ENCODE data around the gene ASPSCR1. TPM values are rescaled to one million over a fixed set of nuclear protein-coding genes. Genes with fewer than 3 reads are reported as not detected.

ASPSCR1 gene
- total and polyA plus RNA-seq, 2 of the 13 experiments (the other 11 are each of a cell fraction or from before 2014, with no cell fraction given): 274 to 314 TPM

DNA sequence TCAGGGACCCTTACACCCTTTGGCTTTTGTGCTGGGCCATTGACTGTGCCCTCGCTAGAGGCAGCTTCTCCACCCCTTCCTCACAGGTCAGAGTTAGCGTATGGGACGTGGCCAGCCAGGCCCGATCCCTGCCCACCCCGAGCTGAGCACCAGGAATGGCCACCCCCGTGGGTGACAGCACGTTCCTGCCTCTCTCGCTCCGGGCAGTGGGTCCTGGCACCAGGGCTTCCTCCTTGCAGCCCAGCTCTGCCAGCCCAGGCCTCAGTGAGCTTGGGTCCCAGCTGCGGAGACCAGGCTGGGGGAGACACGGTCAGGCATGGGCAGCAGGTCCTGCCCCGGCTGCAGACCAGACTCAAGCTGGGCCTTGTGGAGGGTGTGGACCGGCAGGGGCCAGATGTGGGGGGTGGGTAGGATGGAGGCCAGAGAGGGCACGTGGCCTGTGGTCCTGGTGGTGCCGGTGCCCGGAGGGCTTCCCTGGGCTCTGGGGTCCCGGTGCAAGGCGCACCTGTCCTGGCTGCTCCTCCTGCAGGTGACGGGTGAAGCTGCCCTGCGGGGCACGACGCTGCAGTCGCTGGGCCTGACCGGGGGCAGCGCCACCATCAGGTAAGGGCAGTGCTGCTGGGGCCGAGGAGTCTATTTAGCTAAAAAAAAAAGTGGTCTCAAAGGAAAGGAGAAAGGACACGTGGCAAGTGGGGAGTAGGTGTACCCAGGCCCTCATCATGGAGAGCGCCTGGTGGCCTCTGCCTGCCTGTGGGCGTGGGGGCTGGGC lies 18.2 kb downstream of the ASPSCR1 start (continued):
- no peak for TF ChIP-seq FLYWCH1 (CRISPR knock-in tag; IDR thresholded peaks at IDR 0.05)
- TF ChIP-seq POGZ (CRISPR knock-in tag; IDR thresholded peaks at IDR 0.05): no peak
- TF ChIP-seq, protein P1, sequence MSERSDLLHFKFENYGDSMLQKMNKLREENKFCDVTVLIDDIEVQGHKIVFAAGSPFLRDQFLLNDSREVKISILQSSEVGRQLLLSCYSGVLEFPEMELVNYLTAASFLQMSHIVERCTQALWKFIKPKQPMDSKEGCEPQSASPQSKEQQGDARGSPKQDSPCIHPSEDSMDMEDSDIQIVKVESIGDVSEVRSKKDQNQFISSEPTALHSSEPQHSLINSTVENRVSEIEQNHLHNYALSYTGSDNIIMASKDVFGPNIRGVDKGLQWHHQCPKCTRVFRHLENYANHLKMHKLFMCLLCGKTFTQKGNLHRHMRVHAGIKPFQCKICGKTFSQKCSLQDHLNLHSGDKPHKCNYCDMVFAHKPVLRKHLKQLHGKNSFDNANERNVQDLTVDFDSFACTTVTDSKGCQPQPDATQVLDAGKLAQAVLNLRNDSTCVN (CRISPR knock-in tag; IDR thresholded peaks at IDR 0.05; ENCODE audit: borderline replicate concordance): peak; percentile 19; the same call in 1 of the 2 replicates
- TF ChIP-seq ZNF451 (CRISPR knock-in tag; IDR thresholded peaks at IDR 0.05): peak; percentile 87; the same call in 1 of the 2 replicates
- TF ChIP-seq HMGA1 (CRISPR knock-in tag; conservative IDR thresholded peaks at IDR 0.05): no peak
- TF ChIP-seq MXI1 (IDR thresholded peaks at IDR 0.05; ENCODE audit: borderline replicate concordance, low read depth, low read length): peak; percentile 46; the same call in 1 of the 3 replicates
- TF ChIP-seq MYC (CRISPR knock-in tag; IDR thresholded peaks at IDR 0.05; ENCODE audit: borderline replicate concordance): peak; percentile 81
- TF ChIP-seq ZNF879 (CRISPR knock-in tag; IDR thresholded peaks at IDR 0.05): no peak
- TF ChIP-seq, protein P2, sequence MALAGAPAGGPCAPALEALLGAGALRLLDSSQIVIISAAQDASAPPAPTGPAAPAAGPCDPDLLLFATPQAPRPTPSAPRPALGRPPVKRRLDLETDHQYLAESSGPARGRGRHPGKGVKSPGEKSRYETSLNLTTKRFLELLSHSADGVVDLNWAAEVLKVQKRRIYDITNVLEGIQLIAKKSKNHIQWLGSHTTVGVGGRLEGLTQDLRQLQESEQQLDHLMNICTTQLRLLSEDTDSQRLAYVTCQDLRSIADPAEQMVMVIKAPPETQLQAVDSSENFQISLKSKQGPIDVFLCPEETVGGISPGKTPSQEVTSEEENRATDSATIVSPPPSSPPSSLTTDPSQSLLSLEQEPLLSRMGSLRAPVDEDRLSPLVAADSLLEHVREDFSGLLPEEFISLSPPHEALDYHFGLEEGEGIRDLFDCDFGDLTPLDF (CRISPR knock-in tag; IDR thresholded peaks at IDR 0.05): no peak
- TF ChIP-seq, protein P3, sequence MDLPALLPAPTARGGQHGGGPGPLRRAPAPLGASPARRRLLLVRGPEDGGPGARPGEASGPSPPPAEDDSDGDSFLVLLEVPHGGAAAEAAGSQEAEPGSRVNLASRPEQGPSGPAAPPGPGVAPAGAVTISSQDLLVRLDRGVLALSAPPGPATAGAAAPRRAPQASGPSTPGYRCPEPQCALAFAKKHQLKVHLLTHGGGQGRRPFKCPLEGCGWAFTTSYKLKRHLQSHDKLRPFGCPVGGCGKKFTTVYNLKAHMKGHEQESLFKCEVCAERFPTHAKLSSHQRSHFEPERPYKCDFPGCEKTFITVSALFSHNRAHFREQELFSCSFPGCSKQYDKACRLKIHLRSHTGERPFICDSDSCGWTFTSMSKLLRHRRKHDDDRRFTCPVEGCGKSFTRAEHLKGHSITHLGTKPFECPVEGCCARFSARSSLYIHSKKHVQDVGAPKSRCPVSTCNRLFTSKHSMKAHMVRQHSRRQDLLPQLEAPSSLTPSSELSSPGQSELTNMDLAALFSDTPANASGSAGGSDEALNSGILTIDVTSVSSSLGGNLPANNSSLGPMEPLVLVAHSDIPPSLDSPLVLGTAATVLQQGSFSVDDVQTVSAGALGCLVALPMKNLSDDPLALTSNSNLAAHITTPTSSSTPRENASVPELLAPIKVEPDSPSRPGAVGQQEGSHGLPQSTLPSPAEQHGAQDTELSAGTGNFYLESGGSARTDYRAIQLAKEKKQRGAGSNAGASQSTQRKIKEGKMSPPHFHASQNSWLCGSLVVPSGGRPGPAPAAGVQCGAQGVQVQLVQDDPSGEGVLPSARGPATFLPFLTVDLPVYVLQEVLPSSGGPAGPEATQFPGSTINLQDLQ (CRISPR knock-in tag; IDR thresholded peaks at IDR 0.05): peak; percentile 16; the same call in 1 of the 2 replicates
- 0 out of 2 replicates have a peak, but pooled peaks have one; percentile 35 for TF ChIP-seq U2AF2 (IDR thresholded peaks at IDR 0.05; ENCODE audit: low read depth, low read length)
- peak; percentile 96 for TF ChIP-seq ZC3H13 (CRISPR knock-in tag; IDR thresholded peaks at IDR 0.05)
- TF ChIP-seq, protein P4, sequence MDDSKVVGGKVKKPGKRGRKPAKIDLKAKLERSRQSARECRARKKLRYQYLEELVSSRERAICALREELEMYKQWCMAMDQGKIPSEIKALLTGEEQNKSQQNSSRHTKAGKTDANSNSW (CRISPR knock-in tag; IDR thresholded peaks at IDR 0.05; ENCODE audit: borderline replicate concordance): peak; percentile 84; the same call in 1 of the 2 replicates
- 0 out of 2 replicates have a peak, but pooled peaks have one; percentile 44 for TF ChIP-seq ZSCAN25 (CRISPR knock-in tag; IDR thresholded peaks at IDR 0.05)
- no peak for TF ChIP-seq EZH2 (conservative IDR thresholded peaks at IDR 0.05; ENCODE audit: low read depth, low read length)
- peak; percentile 75 for TF ChIP-seq ZFX (CRISPR knock-in tag; IDR thresholded peaks at IDR 0.05; ENCODE audit: low read depth)
- no peak; the same call in 1 of the 2 replicates for TF ChIP-seq ELF3 (CRISPR knock-in tag; IDR thresholded peaks at IDR 0.05)
- TF ChIP-seq HIVEP1 (CRISPR knock-in tag; IDR thresholded peaks at IDR 0.05): peak; percentile 59
- no peak for TF ChIP-seq ZNF530 (CRISPR knock-in tag; IDR thresholded peaks at IDR 0.05; ENCODE audit: low read depth)
- no peak for TF ChIP-seq PAX8 (CRISPR knock-in tag; IDR thresholded peaks at IDR 0.05; ENCODE audit: borderline replicate concordance)
- TF ChIP-seq ZNF460 (CRISPR knock-in tag; IDR thresholded peaks at IDR 0.05; ENCODE audit: borderline replicate concordance): no peak
- TF ChIP-seq SP4 (CRISPR knock-in tag; IDR thresholded peaks at IDR 0.05): peak; percentile 65
- TF ChIP-seq ZNF550 (CRISPR knock-in tag; IDR thresholded peaks at IDR 0.05; ENCODE audit: borderline replicate concordance): peak; percentile 19
- TF ChIP-seq ZBTB7A (CRISPR knock-in tag; IDR thresholded peaks at IDR 0.05): peak; percentile 62
- peak; percentile 95 for TF ChIP-seq ZNF33B (CRISPR knock-in tag; IDR thresholded peaks at IDR 0.05)
